ENCODE results near the gene USP44. TPM values are rescaled to one million over a fixed set of nuclear protein-coding genes. Genes with fewer than 3 reads are reported as not detected.

The USP44 gene
- polyA plus RNA-seq, 1 experiment: 1.2 TPM

DNA sequence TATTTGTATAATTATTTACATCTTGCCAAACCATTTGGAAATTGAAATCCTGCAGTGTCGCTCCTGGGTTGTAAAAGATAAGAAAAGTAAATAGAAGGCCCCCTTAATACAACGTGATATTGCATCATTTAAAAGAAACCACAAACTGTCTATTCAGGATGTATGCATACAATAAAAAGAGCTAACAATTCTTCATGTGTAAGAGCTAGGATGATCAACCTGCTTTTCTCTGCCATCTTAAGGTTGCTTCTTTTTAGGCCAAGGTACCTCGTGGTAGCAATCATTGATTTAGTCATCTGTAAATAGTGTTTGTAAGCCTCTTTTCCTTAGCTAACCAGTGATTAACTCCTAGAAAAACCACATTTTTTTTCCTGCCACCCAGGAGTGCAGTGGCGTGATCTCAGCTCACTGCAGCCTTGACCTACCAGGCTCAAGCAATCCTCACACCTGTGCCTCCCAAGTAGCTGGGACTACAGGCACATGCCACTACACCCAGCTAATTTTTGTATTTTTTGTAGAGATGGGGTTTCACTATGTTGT, 3.3 kb upstream of the USP44 start:
- H3K4me3 ChIP-seq (ENCODE audit: low read depth, low read length): no peak overlapping the region
- POLR2A ChIA-PET: interaction anchor here (0.6 kb wide), 1 partner anchor 8 kb away, joined by 8 read pairs; no protein-coding TSS in a partner anchor
- CTCF ChIA-PET: interaction anchor here (0.6 kb wide), 1 partner anchor 16 kb away, joined by 3 read pairs; no protein-coding TSS in a partner anchor
- no peak for DNase-seq (ENCODE audit: low read depth)
- H3K36me3 ChIP-seq (ENCODE audit: control insufficient read depth, insufficient read depth, low read length): no peaks in the 10 kb centered on the region
- no peak for TF ChIP-seq CTCF (IDR thresholded peaks at IDR 0.05; ENCODE audit: insufficient read depth, low read depth, low read length)
- H3K27me3 ChIP-seq (ENCODE audit: control insufficient read depth, insufficient read depth, low read length): peaks cover 10% of the 10 kb centered on the region

DNA sequence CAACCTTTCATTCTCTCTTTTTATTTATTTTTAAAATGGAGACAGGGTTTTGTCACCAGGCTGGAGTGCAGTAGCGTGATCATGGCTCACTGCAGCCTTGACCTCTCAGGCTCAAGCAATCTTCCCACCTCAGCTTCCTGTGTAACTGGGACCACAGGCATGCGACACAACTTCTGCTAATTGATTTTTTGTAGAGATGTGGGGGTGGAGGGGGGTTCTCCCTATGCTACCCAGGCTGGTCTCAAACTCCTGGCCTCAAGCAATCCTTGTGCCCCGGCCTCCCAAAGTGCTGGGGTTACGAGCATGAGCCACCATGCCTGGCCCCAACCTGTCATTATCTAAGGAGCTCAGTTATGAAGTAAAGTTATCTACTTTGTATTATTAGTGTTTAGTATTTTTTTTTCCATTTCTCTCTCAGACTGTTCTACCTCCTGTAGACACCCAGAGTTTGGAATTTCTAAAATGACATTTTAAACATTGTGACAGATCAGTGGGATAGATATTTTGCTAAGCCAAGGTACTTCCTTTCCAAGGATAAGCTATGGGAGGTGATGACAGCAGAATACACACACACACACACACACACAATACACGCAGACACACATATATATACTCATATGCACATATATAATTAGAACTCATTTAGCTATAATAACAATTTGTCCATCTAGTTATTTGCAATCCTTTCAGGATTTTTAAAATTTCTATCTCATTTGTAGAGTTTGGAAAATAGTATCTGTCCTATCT, 2.1 kb upstream of the USP44 start:
- H3K27me3 ChIP-seq (ENCODE audit: control insufficient read depth, insufficient read depth, low read length): peaks cover 15% of the 10 kb centered on the region
- no peak for TF ChIP-seq CTCF (IDR thresholded peaks at IDR 0.05; ENCODE audit: insufficient read depth, low read depth, low read length)
- ChIA-PET CTCF (interaction anchor here (0.9 to 1.3 kb wide), 3 partner anchors 10 to 19 kb away, joined by 3 read pairs; no protein-coding TSS in a partner anchor), POLR2A (no interaction called here)
- DNase-seq (ENCODE audit: low read depth): no peak
- H3K36me3 ChIP-seq (ENCODE audit: control insufficient read depth, insufficient read depth, low read length): no peaks in the 10 kb centered on the region
- H3K4me3 ChIP-seq (ENCODE audit: low read depth, low read length): no peak overlapping the region

- CTCF ChIA-PET: interaction anchor here (0.5 kb wide), 1 partner anchor 478 kb away, joined by 3 read pairs; no protein-coding TSS in a partner anchor
- DNase-seq (ENCODE audit: low read depth): no peak
- peaks cover 14% of the 10 kb centered on the region for H3K27me3 ChIP-seq (ENCODE audit: control insufficient read depth, insufficient read depth, low read length)
- POLR2A ChIA-PET: no interaction called here
- H3K4me3 ChIP-seq (ENCODE audit: low read depth, low read length): no peak overlapping the region
- TF ChIP-seq CTCF (IDR thresholded peaks at IDR 0.05; ENCODE audit: insufficient read depth, low read depth, low read length): no peak
- H3K36me3 ChIP-seq (ENCODE audit: control insufficient read depth, insufficient read depth, low read length): no peaks in the 10 kb centered on the region
Measured at GRCh38 chr12:95551913-95552516, 739 bp upstream of the USP44 start.

DNA sequence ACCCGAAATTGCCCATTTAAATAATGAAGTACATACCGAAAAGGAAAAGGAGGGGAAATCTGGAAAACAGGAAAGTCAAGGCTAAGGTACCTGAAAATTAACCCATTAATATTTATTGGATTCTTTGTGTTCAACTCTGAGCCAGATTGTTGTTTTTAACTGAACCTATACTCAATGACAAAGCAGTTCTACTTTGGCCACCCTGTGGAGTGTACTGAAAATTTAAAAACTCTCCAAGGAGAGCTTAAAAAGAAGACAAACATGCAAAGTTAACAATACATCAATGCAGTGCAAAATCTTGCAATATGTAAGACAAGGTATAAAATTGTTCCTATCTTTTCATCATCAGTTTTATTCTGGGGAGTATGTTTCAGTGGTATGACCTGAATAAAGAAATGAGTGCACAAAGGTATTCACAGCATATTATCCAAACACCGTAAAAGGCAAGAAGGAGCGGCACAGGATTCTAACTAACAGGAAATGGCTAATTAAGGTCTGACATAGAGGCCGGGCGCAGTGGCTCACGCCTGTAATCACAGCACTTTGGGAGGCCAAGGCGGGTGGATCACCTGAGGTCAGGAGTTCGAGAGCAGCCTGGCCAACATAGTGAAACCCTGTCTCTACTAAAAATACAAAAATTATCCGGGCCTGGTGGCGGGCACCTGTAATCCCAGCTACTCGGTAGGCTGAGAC, 1.7 kb downstream of the USP44 start:
- no peak overlapping the region for H3K4me3 ChIP-seq (ENCODE audit: low read depth, low read length)
- DNase-seq (ENCODE audit: low read depth): no peak
- CTCF ChIA-PET: no interaction called here

More for the DNA sequence above, 1.7 kb downstream of the USP44 start:
- no peak for TF ChIP-seq CTCF (IDR thresholded peaks at IDR 0.05; ENCODE audit: insufficient read depth, low read depth, low read length)
- peaks cover 15% of the 10 kb centered on the region for H3K27me3 ChIP-seq (ENCODE audit: control insufficient read depth, insufficient read depth, low read length)
- POLR2A ChIA-PET: no interaction called here
- H3K36me3 ChIP-seq (ENCODE audit: control insufficient read depth, insufficient read depth, low read length): no peaks in the 10 kb centered on the region

Data from BJ (cell line).